Fibroblast of upper back skin (primary cell): ENCODE measurements around the gene SHB.
A peak's percentile ranks its signal among the peaks of the same experiment; 100 is the strongest.

Source experiments
- DNase-seq: peaks from one replicate; pipeline ENCODE4 v3.0.0-alpha.2; 2013

The SHB gene

GRCh38 chr9:38004809-38005560 lies 64.0 kb downstream of the SHB start:
- DNase-seq, result no peak

- no peak for DNase-seq
Observed at GRCh38 chr9:38003946-38004808, 64.8 kb downstream of the SHB start.

GRCh38 chr9:38003230-38003629 lies 65.8 kb downstream of the SHB start:
- DNase-seq, result no peak

GRCh38 chr9:38001430-38001829 lies 67.6 kb downstream of the SHB start:
- no peak for DNase-seq

- no peak for DNase-seq
Observed at GRCh38 chr9:38000735-38001134, 68.3 kb downstream of the SHB start.

- DNase-seq, result no peak
Observed at GRCh38 chr9:38000332-38000731, 68.7 kb downstream of the SHB start.

GRCh38 chr9:37999588-38000189 lies 69.3 kb downstream of the SHB start:
- DNase-seq, result no peak

- no peak for DNase-seq
Observed at GRCh38 chr9:37998881-37999587, 70.0 kb downstream of the SHB start.

- no peak for DNase-seq
Observed at GRCh38 chr9:37997636-37998374, 71.2 kb downstream of the SHB start.

GRCh38 chr9:37996819-37997217 lies 72.2 kb downstream of the SHB start:
- no peak for DNase-seq

GRCh38 chr9:37995961-37996818 lies 72.8 kb downstream of the SHB start:
- no peak for DNase-seq

GRCh38 chr9:37995348-37995737 lies 73.7 kb downstream of the SHB start:
- DNase-seq, result no peak

GRCh38 chr9:37994639-37995347 lies 74.2 kb downstream of the SHB start:
- peak; percentile 81 for DNase-seq

GRCh38 chr9:37992924-37993349 lies 76.1 kb downstream of the SHB start:
- DNase-seq, result no peak

- no peak for DNase-seq
Observed at GRCh38 chr9:37990404-37991015, 78.5 kb downstream of the SHB start.

- DNase-seq, result no peak
Observed at GRCh38 chr9:37989701-37990100, 79.3 kb downstream of the SHB start.

- DNase-seq, result no peak
Observed at GRCh38 chr9:37988602-37989001, 80.4 kb downstream of the SHB start.

- DNase-seq, result no peak
Observed at GRCh38 chr9:37988041-37988440, 81.0 kb downstream of the SHB start.

GRCh38 chr9:37987467-37987981 lies 81.5 kb downstream of the SHB start:
- DNase-seq, result no peak

GRCh38 chr9:37986771-37987258 lies 82.2 kb downstream of the SHB start:
- no peak for DNase-seq
